Endothelial cell of umbilical vein (primary cell): ENCODE results near the gene TAMALIN. TPM values are rescaled to one million over a fixed set of nuclear protein-coding genes. Genes with fewer than 3 reads are reported as not detected.

Experiments used
- BruUV-seq: library from RNA; stranded (reverse); fragments of 400-500 nt; replicated peaks from 2 replicates; lab custom pipeline; 2021; lab: Mats Ljungman, UMichigan
- CTCF ChIA-PET: fragments of 300-600, 350-600 bp; sonication (Branson Sonifier 250); formaldehyde crosslinking; loops from one replicate; lab custom pipeline; 2021; ENCODE audit warnings: antibody characterized with exemption, inconsistent platforms; lab: Charles Lee
- POLR2A ChIA-PET: fragments of 300-600, 350-600 bp; sonication (Branson Sonifier 250); formaldehyde crosslinking; loops from one replicate; lab custom pipeline; 2021; ENCODE audit warnings: antibody characterized with exemption, inconsistent platforms; lab: Charles Lee
- DNase-seq: peaks from one replicate; pipeline ENCODE4 v3.0.0-alpha.2; 2011; ENCODE audit warnings: low read depth, low spot score
- FAIRE-seq: peaks from 2 replicates; lab custom pipeline; 2011; peaks lifted over from hg19 to GRCh38; lab: Jason Lieb, UNC
- H2AFZ ChIP-seq: 2 replicates; pipeline ENCODE4 v1.6.0; 2012; ENCODE audit warnings: low read depth, low read length, control low read depth, inconsistent platforms
- H3K27ac ChIP-seq: 2 replicates; pipeline ENCODE4 v1.5.1; 2011; ENCODE audit warnings: low read depth, mild to moderate bottlenecking, control low read depth, low read length, moderate library complexity; ENCODE audit not compliant: insufficient read depth
- H3K27me3 ChIP-seq, 2 experiments: 2 replicates each; pipeline versions ENCODE4 v1.6.0 to v1.6.1; 2011; ENCODE audit warnings: low read length in 2 of 2, mixed read lengths in 1 of 2; ENCODE audit not compliant: control insufficient read depth in 2 of 2, insufficient read depth in 2 of 2
- H3K36me3 ChIP-seq, 2 experiments: 2 replicates in 1 of 2; 3 replicates in 1 of 2; pipeline ENCODE4 v1.5.1; 2011; ENCODE audit warnings: low read length in 2 of 2, mild to moderate bottlenecking in 1 of 2, moderate library complexity in 1 of 2; ENCODE audit not compliant: control insufficient read depth in 2 of 2, insufficient read depth in 2 of 2; ENCODE audit errors: extremely low read depth in 1 of 2
- H3K4me1 ChIP-seq: 3 replicates; pipeline ENCODE4 v1.5.1; 2011; ENCODE audit warnings: mild to moderate bottlenecking, low read length; ENCODE audit not compliant: control insufficient read depth, insufficient read depth; ENCODE audit errors: extremely low read depth
- H3K4me2 ChIP-seq: 2 replicates; pipeline ENCODE4 v1.6.1; 2011; ENCODE audit warnings: low read length, control low read depth, mixed read lengths; ENCODE audit not compliant: insufficient read depth
- H3K4me3 ChIP-seq, 3 experiments: fragments of 200-600 bp in 1 of 3; sonication (generic), shearing (Covaris generic) in 1 of 3; replicated peaks in 1 of 3; 2 replicates each; pipeline ENCODE4 v1.5.1; 2011 to 2016; ENCODE audit warnings: control low read depth in 3 of 3, low read length in 3 of 3, mild to moderate bottlenecking in 2 of 3, inconsistent platforms in 1 of 3, low read depth in 1 of 3, moderate library complexity in 1 of 3; ENCODE audit not compliant: insufficient read depth in 1 of 3
- H3K79me2 ChIP-seq: 2 replicates; pipeline ENCODE4 v1.6.0; 2012; ENCODE audit warnings: low read length, inconsistent platforms; ENCODE audit not compliant: control insufficient read depth, insufficient read depth
- H3K9ac ChIP-seq: replicated peaks from 2 replicates; pipeline ENCODE3; 2011; ENCODE audit warnings: low read length, control low read depth; ENCODE audit not compliant: insufficient read depth; ENCODE audit errors: extremely low read depth
- H3K9me1 ChIP-seq: replicated peaks from 3 replicates; pipeline ENCODE4 v1.6.0; 2011; ENCODE audit warnings: mild to moderate bottlenecking, low read length; ENCODE audit not compliant: control insufficient read depth, insufficient read depth; ENCODE audit errors: extremely low read depth
- H3K9me3 ChIP-seq: replicated peaks from 2 replicates; pipeline ENCODE4 v1.5.1; 2012; ENCODE audit warnings: low read length, inconsistent platforms; ENCODE audit not compliant: control insufficient read depth, insufficient read depth
- H4K20me1 ChIP-seq: replicated peaks from 2 replicates; pipeline ENCODE3; 2011; ENCODE audit warnings: mild to moderate bottlenecking, low read length; ENCODE audit not compliant: control insufficient read depth, insufficient read depth; ENCODE audit errors: extremely low read depth
- CTCF ChIP-seq, 2 donors: IDR thresholded peaks; 1 replicate in 1 of 2; 2 replicates in 1 of 2; pipeline ENCODE4 v1.5.1; 2011; ENCODE audit warnings: low read length in 2 of 2, mild to moderate bottlenecking in 2 of 2, moderate library complexity in 2 of 2, control low read depth in 1 of 2, inconsistent platforms in 1 of 2, low read depth in 1 of 2; ENCODE audit not compliant: insufficient read depth in 1 of 2; ENCODE audit errors: extremely low read depth in 1 of 2
- EZH2 ChIP-seq: IDR thresholded peaks from 2 replicates; pipeline ENCODE4 v1.6.1; 2012; ENCODE audit warnings: borderline replicate concordance, low read depth, mild to moderate bottlenecking, moderate library complexity, low read length, inconsistent platforms; ENCODE audit not compliant: severe bottlenecking
- FOS ChIP-seq: IDR thresholded peaks from 2 replicates; pipeline ENCODE4 v1.6.1; 2011; ENCODE audit warnings: mild to moderate bottlenecking, low read length, moderate library complexity, borderline replicate concordance; ENCODE audit not compliant: insufficient read depth
- GATA2 ChIP-seq: IDR thresholded peaks from 2 replicates; pipeline ENCODE4 v1.7.0; 2011; ENCODE audit warnings: low read depth, mild to moderate bottlenecking, moderate library complexity, mixed read lengths, low read length; ENCODE audit not compliant: insufficient read length, insufficient read depth
- JUN ChIP-seq: IDR thresholded peaks from 2 replicates; pipeline ENCODE4 v1.6.1; 2011; ENCODE audit warnings: borderline replicate concordance, low read depth; ENCODE audit not compliant: insufficient read length, insufficient read depth
- MYC ChIP-seq: IDR thresholded peaks from one replicate; pipeline ENCODE4 v1.6.1; 2011; ENCODE audit warnings: mild to moderate bottlenecking, low read depth, low read length
- POLR2A ChIP-seq: IDR thresholded peaks from 2 replicates; pipeline ENCODE4 v1.6.1; 2012; ENCODE audit warnings: low read depth, mild to moderate bottlenecking, control low read depth, low read length
- POLR2AphosphoS5 ChIP-seq: IDR thresholded peaks from 2 replicates; pipeline ENCODE4 v1.6.1; 2012; ENCODE audit warnings: low read depth, mild to moderate bottlenecking, control low read depth, low read length, moderate library complexity; ENCODE audit not compliant: insufficient read depth
- dilution Hi-C: fragments of 300-500 bp; cut with MboI; formaldehyde crosslinking; loops from one replicate; pipeline ENCODE4 v1.15.0; 2019; ENCODE audit warnings: low sequenced_read_pairs; ENCODE audit not compliant: extremely low pct_ligation_motif_present
- intact Hi-C: fragments of 100-400 bp; cut with micrococcal nuclease; formaldehyde crosslinking; loops from one replicate; pipeline ENCODE4 v1.10.0; 2022
- polyA plus RNA-seq, 4 experiments: library from polyadenylated mRNA; depleted of rRNA in 3 of 4; stranded (reverse) in 3 of 4; unstranded in 1 of 4; fragments of >200 nt; gene quantifications; 2 replicates each; pipeline versions ENCODE4 v1.2.1 to v1.2.3, GENCODE V29; 2011 to 2012; ENCODE audit warnings: missing spikeins in 1 of 4
- total RNA-seq: library from RNA; stranded (reverse); gene quantifications from 2 replicates; pipeline ENCODE4 v1.2.3, GENCODE V29; 2021
- TF ChIP-seq, protein P1 (sequence below): IDR thresholded peaks from 2 replicates; pipeline ENCODE4 v1.6.1; 2011; ENCODE audit not compliant: insufficient read depth, insufficient read length

TAMALIN gene
- total and polyA plus RNA-seq, 2 donors (not counting 3 experiments of a cell fraction or from before 2014, with no cell fraction given) = 53.3 to 87.5 TPM

DNA sequence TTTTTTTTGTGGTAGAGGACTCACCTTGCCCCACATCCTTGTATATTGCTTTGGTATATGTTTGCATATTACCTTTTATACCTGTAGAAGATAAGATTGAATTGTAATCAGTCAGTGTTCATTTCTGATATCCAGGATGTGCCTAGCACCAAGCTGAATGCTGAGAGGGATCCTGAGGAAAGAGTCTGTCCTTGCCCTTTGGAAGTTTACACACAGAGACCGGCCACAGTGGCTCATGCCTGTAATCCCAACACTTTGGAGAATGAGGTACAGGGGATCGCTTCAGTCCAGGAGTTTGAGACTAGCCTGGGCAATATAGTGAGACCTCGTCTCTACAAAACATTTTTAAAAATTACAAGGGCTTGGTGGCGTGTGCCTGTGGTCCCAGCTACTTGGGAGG is 46.8 kb upstream of the TAMALIN start:
- H3K36me3 ChIP-seq = peaks cover 0 to 2% of the 10 kb centered on the region in 2 experiments
- H3K79me2 ChIP-seq = peaks cover 99% of the 10 kb centered on the region
- DNase-seq = no peak
- H4K20me1 ChIP-seq = peaks cover 4% of the 10 kb centered on the region
- FAIRE-seq = no peak
- H3K9me3 ChIP-seq = no peaks in the 10 kb centered on the region
- dilution Hi-C loops = no loop called here
- BruUV-seq = no TSS peak
- H2AFZ ChIP-seq = no peak overlapping the region
- peaks cover 32% of the 10 kb centered on the region for H3K4me1 ChIP-seq
- no peaks in the 10 kb centered on the region for H3K27me3 ChIP-seq
- H3K4me3 ChIP-seq = no peak overlapping the region
- H3K9me1 ChIP-seq = no peaks in the 10 kb centered on the region
- intact Hi-C loops = no loop called here
- no peak overlapping the region for H3K9ac ChIP-seq
- ChIA-PET POLR2A (no interaction called here), CTCF (interaction anchor here (1.1 to 1.4 kb wide), 2 partner anchors 13 to 34 kb away, joined by 3 read pairs; no protein-coding TSS in a partner anchor)
- TF ChIP-seq, protein P1, sequence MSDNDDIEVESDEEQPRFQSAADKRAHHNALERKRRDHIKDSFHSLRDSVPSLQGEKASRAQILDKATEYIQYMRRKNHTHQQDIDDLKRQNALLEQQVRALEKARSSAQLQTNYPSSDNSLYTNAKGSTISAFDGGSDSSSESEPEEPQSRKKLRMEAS = no peak
- TF ChIP-seq CTCF (IDR thresholded peaks at IDR 0.05; ENCODE audit: extremely low read depth in 1 of 2, insufficient read depth in 1 of 2, low read depth in 1 of 2, low read length in 2 of 2) (no peak), POLR2AphosphoS5 (no peak), EZH2 (no peak), JUN (no peak), MYC (no peak), FOS (no peak), POLR2A (no peak), GATA2 (no peak)
- H3K27ac ChIP-seq = no peak overlapping the region
- no peak overlapping the region for H3K4me2 ChIP-seq
